Measurements from ENCODE around the gene SLC33A1. TPM values are rescaled to one million over a fixed set of nuclear protein-coding genes. Genes with fewer than 3 reads are reported as not detected.
A peak's percentile ranks its signal among the peaks of the same experiment; 100 is the strongest.

The SLC33A1 gene
- total RNA-seq, 1 donor from 2014 or later: 36.5 TPM

DNA sequence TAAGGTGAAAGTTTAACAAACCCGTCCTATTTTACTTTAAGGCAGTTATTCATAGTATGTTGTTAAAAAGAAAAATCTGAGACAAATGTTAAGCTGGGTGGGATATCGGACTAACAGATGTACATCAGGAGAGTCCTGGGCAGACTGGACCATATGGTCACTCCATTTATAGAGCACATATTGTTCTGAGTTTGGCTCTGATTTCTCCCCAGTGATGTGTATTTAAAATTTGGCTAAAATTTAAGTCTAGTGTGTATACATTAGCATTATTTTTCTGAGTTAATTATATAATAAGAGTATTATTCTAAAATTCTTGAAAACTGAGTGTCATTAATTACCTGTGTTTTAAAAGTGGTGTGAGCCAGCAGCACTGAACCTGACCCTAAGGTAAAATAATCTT is 22.3 kb upstream of the SLC33A1 start:
- TF ChIP-seq, protein P1, sequence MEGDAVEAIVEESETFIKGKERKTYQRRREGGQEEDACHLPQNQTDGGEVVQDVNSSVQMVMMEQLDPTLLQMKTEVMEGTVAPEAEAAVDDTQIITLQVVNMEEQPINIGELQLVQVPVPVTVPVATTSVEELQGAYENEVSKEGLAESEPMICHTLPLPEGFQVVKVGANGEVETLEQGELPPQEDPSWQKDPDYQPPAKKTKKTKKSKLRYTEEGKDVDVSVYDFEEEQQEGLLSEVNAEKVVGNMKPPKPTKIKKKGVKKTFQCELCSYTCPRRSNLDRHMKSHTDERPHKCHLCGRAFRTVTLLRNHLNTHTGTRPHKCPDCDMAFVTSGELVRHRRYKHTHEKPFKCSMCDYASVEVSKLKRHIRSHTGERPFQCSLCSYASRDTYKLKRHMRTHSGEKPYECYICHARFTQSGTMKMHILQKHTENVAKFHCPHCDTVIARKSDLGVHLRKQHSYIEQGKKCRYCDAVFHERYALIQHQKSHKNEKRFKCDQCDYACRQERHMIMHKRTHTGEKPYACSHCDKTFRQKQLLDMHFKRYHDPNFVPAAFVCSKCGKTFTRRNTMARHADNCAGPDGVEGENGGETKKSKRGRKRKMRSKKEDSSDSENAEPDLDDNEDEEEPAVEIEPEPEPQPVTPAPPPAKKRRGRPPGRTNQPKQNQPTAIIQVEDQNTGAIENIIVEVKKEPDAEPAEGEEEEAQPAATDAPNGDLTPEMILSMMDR (IDR thresholded peaks at IDR 0.05): no peak
- H3K9me3 ChIP-seq: no peaks in the 10 kb centered on the region
- ATAC-seq: no peak
- intact Hi-C loops (cut with DNase I): no loop called here
- H3K36me3 ChIP-seq: no peaks in the 10 kb centered on the region
- H3K27ac ChIP-seq: no peak overlapping the region
- no peak overlapping the region for H3K4me3 ChIP-seq
- no peaks in the 10 kb centered on the region for H3K27me3 ChIP-seq
- peaks cover 13% of the 10 kb centered on the region for H3K4me1 ChIP-seq
- DNase-seq: no peak

DNA sequence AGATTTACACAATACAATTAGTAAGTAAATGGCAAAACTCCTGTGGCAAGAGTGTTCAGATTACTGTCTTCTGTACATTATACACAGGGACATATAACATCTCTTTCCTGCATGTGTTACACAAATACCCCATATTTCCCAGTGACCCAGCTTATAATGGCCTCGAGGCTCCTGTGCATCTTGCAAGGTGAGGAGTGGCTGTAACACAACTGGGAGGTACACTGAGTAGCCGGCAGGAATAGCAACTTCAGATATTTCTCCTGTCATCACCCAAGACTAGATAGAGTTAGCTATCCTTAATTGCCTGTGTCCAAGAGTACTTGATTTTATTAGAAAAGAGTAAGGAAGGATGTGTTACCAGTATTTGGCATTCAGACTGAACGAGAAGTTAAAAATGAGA is 21.8 kb upstream of the SLC33A1 start:
- H3K27ac ChIP-seq: no peak overlapping the region
- no peak overlapping the region for H3K4me3 ChIP-seq
- ATAC-seq (no peak), DNase-seq (no peak)
- no peaks in the 10 kb centered on the region for H3K9me3 ChIP-seq
- intact Hi-C loops (cut with DNase I): no loop called here
- H3K36me3 ChIP-seq: no peaks in the 10 kb centered on the region
- H3K4me1 ChIP-seq: peaks cover 13% of the 10 kb centered on the region
- TF ChIP-seq, protein P1 (IDR thresholded peaks at IDR 0.05): no peak
- no peaks in the 10 kb centered on the region for H3K27me3 ChIP-seq

DNA sequence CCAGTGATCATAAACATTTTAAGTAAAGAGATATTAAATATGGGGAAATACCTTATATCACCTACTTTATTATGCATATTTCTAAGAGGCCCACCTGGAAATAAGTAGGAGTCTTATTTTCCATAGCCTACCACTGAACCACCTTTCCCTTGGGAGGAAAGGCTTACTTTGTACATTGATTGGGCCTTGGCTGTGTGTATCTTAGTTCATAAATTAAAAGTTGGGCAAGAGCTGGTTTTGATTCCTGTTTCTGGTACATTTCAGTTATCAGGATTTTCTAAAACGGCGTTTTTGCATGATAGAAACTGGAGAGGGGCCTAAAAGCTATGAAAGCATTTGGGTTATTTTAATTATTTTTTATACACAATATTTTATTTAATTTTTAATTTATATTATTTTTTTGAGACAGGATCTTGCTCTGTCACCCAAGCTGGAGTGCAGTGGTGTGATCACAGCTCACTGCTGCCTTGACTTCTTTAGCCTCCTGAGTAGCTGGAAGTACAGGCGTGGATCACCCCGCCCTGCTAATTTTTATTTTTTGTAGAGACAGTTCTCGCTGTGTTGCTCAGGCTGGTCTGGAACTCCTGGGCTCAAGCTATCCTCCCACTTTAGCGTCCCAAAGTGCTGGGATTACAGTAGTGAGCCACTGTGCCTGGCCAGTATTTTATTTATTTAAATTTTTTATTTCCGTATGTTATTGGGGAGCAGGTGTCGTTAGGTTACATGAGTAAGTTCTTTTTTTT is 18.8 kb upstream of the SLC33A1 start:
- intact Hi-C loops (cut with DNase I): no loop called here
- H3K4me3 ChIP-seq: no peak overlapping the region
- DNase-seq: no peak
- H3K9me3 ChIP-seq: no peaks in the 10 kb centered on the region
- H3K27me3 ChIP-seq: no peaks in the 10 kb centered on the region
- no peak for ATAC-seq
- no peak overlapping the region for H3K27ac ChIP-seq
- TF ChIP-seq, protein P1 (IDR thresholded peaks at IDR 0.05): no peak
- peaks cover 20% of the 10 kb centered on the region for H3K4me1 ChIP-seq
- H3K36me3 ChIP-seq: no peaks in the 10 kb centered on the region

DNA sequence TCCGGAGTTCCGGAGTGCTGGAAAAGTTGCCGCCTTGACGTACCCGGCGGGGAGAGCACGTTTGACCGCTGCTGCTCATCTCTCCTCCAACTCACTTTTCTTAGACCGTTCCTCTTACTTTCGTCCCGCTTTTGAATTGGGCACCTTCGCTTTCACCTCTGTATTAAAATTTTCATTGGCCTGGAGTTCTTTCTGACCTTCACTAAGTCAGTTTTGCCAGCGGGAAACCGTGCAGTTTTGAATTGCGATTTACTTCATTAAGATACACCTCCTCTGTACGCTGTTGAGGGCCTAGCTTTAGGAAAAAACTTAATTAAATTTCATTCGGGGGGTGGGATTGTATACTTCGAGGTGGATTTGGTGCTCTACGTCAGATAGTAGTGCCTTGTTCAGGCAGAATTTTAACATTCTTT is 17.5 kb upstream of the SLC33A1 start:
- DNase-seq (no peak), ATAC-seq (no peak)
- H3K36me3 ChIP-seq: no peaks in the 10 kb centered on the region
- intact Hi-C loops (cut with DNase I): no loop called here
- TF ChIP-seq, protein P1 (IDR thresholded peaks at IDR 0.05): no peak
- H3K27me3 ChIP-seq: no peaks in the 10 kb centered on the region
- peak overlapping the region; percentile 92 for H3K27ac ChIP-seq
- H3K4me1 ChIP-seq: peaks cover 20% of the 10 kb centered on the region
- peak overlapping the region; percentile 98 for H3K4me3 ChIP-seq
- H3K9me3 ChIP-seq: no peaks in the 10 kb centered on the region

DNA sequence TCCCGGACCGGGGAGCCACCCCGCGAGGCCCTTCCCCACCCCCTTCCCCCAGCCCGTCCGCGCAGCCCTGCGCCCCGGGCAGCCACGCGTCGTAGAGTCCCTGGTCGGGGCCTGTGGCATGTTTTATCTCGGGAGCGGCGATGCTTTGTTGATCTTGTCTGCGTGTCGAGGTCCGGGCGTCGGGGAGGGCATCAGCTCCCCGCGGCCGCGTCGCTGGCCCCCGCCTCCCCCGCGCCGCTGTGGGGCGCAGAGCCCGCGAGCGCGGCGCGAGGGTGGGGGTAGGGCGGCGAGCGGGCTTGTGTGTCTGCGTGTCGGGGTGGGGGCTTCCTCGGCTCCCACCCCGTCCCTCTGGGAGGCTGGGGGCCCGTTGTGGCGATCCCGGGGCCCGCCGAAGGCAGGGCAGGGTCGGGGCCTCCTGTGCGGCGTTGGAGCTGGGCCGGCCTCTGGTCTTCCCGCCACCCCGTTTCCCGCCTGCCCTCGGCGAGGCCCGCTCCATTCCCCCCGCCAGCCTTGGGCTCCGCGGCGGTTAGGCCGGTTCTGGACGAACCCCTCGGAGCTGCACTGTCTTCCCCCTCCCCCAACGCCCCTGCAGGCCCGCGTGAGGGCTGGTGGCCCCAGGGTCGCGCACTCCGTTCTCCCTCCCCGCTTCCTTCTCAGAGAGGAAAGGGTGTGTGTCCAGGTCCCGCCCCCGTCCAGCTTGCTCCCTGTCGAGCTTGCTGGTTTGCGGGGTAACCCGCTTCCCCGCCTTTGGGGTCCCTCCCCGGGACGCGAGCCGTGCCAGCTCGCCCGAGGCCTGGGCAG is 16.9 kb upstream of the SLC33A1 start:
- TF ChIP-seq, protein P1 (IDR thresholded peaks at IDR 0.05): no peak
- H3K27me3 ChIP-seq: no peaks in the 10 kb centered on the region
- intact Hi-C loops (cut with DNase I): no loop called here
- H3K4me3 ChIP-seq: peak overlapping the region; percentile 98
- DNase-seq: peak; percentile 84
- H3K4me1 ChIP-seq: peaks cover 20% of the 10 kb centered on the region
- H3K9me3 ChIP-seq: no peaks in the 10 kb centered on the region
- H3K27ac ChIP-seq: peak overlapping the region; percentile 92
- no peaks in the 10 kb centered on the region for H3K36me3 ChIP-seq
- peak; percentile 48 for ATAC-seq
